ENCODE data around the gene TGM3. TPM values are rescaled to one million over a fixed set of nuclear protein-coding genes. Genes with fewer than 3 reads are reported as not detected.

The TGM3 gene
- total RNA-seq, 1 donor from 2014 or later = not detected

GRCh38 chr20:2281563-2281962 is 14.2 kb upstream of the TGM3 start:
- intact Hi-C loops (cut with DNase I) = no loop called here
- DNase-seq = no peak
- ATAC-seq (ENCODE audit: poor library complexity) = no peak

GRCh38 chr20:2282181-2282580 is 13.6 kb upstream of the TGM3 start:
- intact Hi-C loops (cut with DNase I) = no loop called here
- no peak for ATAC-seq (ENCODE audit: poor library complexity)
- DNase-seq = no peak

- no peak for ATAC-seq (ENCODE audit: poor library complexity)
- intact Hi-C loops (cut with DNase I) = no loop called here
- no peak for DNase-seq
Observed at GRCh38 chr20:2283706-2284423, 11.9 kb upstream of the TGM3 start.

GRCh38 chr20:2285193-2285592 is 10.6 kb upstream of the TGM3 start:
- intact Hi-C loops (cut with DNase I) = no loop called here
- DNase-seq = no peak
- ATAC-seq (ENCODE audit: poor library complexity) = no peak

GRCh38 chr20:2285613-2286012 is 10.2 kb upstream of the TGM3 start:
- ATAC-seq (ENCODE audit: poor library complexity) (no peak), DNase-seq (no peak)
- intact Hi-C loops (cut with DNase I) = no loop called here

GRCh38 chr20:2287504-2287903 is 8.3 kb upstream of the TGM3 start:
- intact Hi-C loops (cut with DNase I) = no loop called here
- ATAC-seq (ENCODE audit: poor library complexity) = no peak
- DNase-seq = no peak

- intact Hi-C loops (cut with DNase I) = no loop called here
- peak; percentile 18 for ATAC-seq (ENCODE audit: poor library complexity)
- DNase-seq = no peak
Observed at GRCh38 chr20:2289475-2289874, 6.3 kb upstream of the TGM3 start.

- intact Hi-C loops (cut with DNase I) = no loop called here
- no peak for DNase-seq
- no peak for ATAC-seq (ENCODE audit: poor library complexity)
Observed at GRCh38 chr20:2290486-2290885, 5.3 kb upstream of the TGM3 start.

- ATAC-seq (ENCODE audit: poor library complexity) (no peak), DNase-seq (peak; percentile 59)
- intact Hi-C loops (cut with DNase I) = no loop called here
Observed at GRCh38 chr20:2292416-2293110, 3.2 kb upstream of the TGM3 start.

GRCh38 chr20:2293486-2293885 is 2.3 kb upstream of the TGM3 start:
- intact Hi-C loops (cut with DNase I) = no loop called here
- no peak for ATAC-seq (ENCODE audit: poor library complexity)
- DNase-seq = no peak

GRCh38 chr20:2293971-2294370 is 1.8 kb upstream of the TGM3 start:
- ATAC-seq (ENCODE audit: poor library complexity) (no peak), DNase-seq (no peak)
- intact Hi-C loops (cut with DNase I) = no loop called here

- DNase-seq = no peak
- intact Hi-C loops (cut with DNase I) = no loop called here
- no peak for ATAC-seq (ENCODE audit: poor library complexity)
Observed at GRCh38 chr20:2295286-2295685, 515 bp upstream of the TGM3 start.

GRCh38 chr20:2296524-2297356 is 939 bp downstream of the TGM3 start:
- DNase-seq (no peak), ATAC-seq (ENCODE audit: poor library complexity) (no peak)
- intact Hi-C loops (cut with DNase I) = no loop called here

GRCh38 chr20:2297357-2297728 is 1.5 kb downstream of the TGM3 start:
- intact Hi-C loops (cut with DNase I) = no loop called here
- DNase-seq (no peak), ATAC-seq (ENCODE audit: poor library complexity) (no peak)

GRCh38 chr20:2298116-2298515 is 2.3 kb downstream of the TGM3 start:
- intact Hi-C loops (cut with DNase I) = no loop called here
- no peak for DNase-seq
- no peak for ATAC-seq (ENCODE audit: poor library complexity)

- DNase-seq (no peak), ATAC-seq (ENCODE audit: poor library complexity) (no peak)
- intact Hi-C loops (cut with DNase I) = no loop called here
Observed at GRCh38 chr20:2298701-2299100, 2.9 kb downstream of the TGM3 start.

- DNase-seq (peak; percentile 78), ATAC-seq (ENCODE audit: poor library complexity) (peak; percentile 65)
- intact Hi-C loops (cut with DNase I) = no loop called here
Observed at GRCh38 chr20:2299301-2299700, 3.5 kb downstream of the TGM3 start.

- intact Hi-C loops (cut with DNase I) = no loop called here
- ATAC-seq (ENCODE audit: poor library complexity) (no peak), DNase-seq (no peak)
Observed at GRCh38 chr20:2300002-2300401, 4.2 kb downstream of the TGM3 start.

- intact Hi-C loops (cut with DNase I) = no loop called here
- no peak for DNase-seq
- ATAC-seq (ENCODE audit: poor library complexity) = no peak
Observed at GRCh38 chr20:2300420-2300819, 4.6 kb downstream of the TGM3 start.

GRCh38 chr20:2301164-2301622 is 5.4 kb downstream of the TGM3 start:
- intact Hi-C loops (cut with DNase I) = no loop called here
- ATAC-seq (ENCODE audit: poor library complexity) (peak; percentile 72), DNase-seq (peak; percentile 62)

Measured in Right ventricle myocardium superior (tissue), 1 donor.